Lung (tissue), 12 donors: Measurements from ENCODE around the gene CAMSAP3. TPM values are rescaled to one million over a fixed set of nuclear protein-coding genes. Genes with fewer than 3 reads are reported as not detected.

Experiments used
- ATAC-seq: fragments of 200-7000 bp; cut with Tn5 transposase; one replicate; pipeline ENCODE4 v1.9.1; 2020; ENCODE audit warnings: moderate number of reproducible peaks; ENCODE audit not compliant: insufficient read depth, low FRiP score
- DNase-seq, 3 donors: peaks; one replicate each; pipeline ENCODE4 v3.0.0-alpha.2; 2013 to 2017
- H3K27ac ChIP-seq, 2 donors: one replicate each; pipeline ENCODE4 v1.5.1; 2013; ENCODE audit warnings: mild to moderate bottlenecking in 2 of 2, moderate library complexity in 2 of 2, control low read depth in 1 of 2, inconsistent platforms in 1 of 2, low read depth in 1 of 2, low read length in 1 of 2
- H3K27me3 ChIP-seq, 3 donors: one replicate each; pipeline ENCODE4 v1.5.1; 2013; ENCODE audit warnings: low read length in 2 of 3; ENCODE audit not compliant: control insufficient read depth in 3 of 3, insufficient read depth in 3 of 3
- H3K36me3 ChIP-seq, 4 donors: one replicate each; pipeline ENCODE4 v1.5.1; 2013; ENCODE audit warnings: low read length in 4 of 4, mild to moderate bottlenecking in 1 of 4, moderate library complexity in 1 of 4; ENCODE audit not compliant: control insufficient read depth in 4 of 4, insufficient read depth in 4 of 4
- H3K4me1 ChIP-seq, 5 donors: one replicate each; pipeline ENCODE4 v1.5.1; 2013; ENCODE audit warnings: low read length in 5 of 5, mild to moderate bottlenecking in 2 of 5, moderate library complexity in 1 of 5; ENCODE audit not compliant: control insufficient read depth in 5 of 5, insufficient read depth in 5 of 5
- H3K4me3 ChIP-seq: one replicate; pipeline ENCODE4 v1.5.1; 2013; ENCODE audit warnings: mild to moderate bottlenecking, control low read depth, moderate library complexity
- H3K9ac ChIP-seq, 2 donors: one replicate each; pipeline ENCODE4 v1.5.1; 2013; ENCODE audit warnings: low read length in 2 of 2, control low read depth in 1 of 2; ENCODE audit not compliant: insufficient read depth in 1 of 2
- H3K9me3 ChIP-seq, 4 donors: one replicate each; pipeline ENCODE4 v1.5.1; 2013; ENCODE audit warnings: low read length in 3 of 4, mild to moderate bottlenecking in 1 of 4, moderate library complexity in 1 of 4; ENCODE audit not compliant: control insufficient read depth in 4 of 4, insufficient read depth in 3 of 4
- CTCF ChIP-seq: IDR thresholded peaks from 2 replicates; pipeline ENCODE4 v1.5.1; 2012; ENCODE audit warnings: mild to moderate bottlenecking; ENCODE audit errors: control extremely low read depth, extremely low read depth
- WGBS, 2 donors: extraction: QIAGEN DNeasy Blood & Tissue Kit; methylation state at CpG; one replicate each; pipeline ENCODE4 v1.1.7; 2013; 5-methylcytosine and 5-hydroxymethylcytosine counted together
- polyA plus RNA-seq, 2 donors: library from polyadenylated mRNA; stranded (reverse); fragments of 200-250 nt; gene quantifications; one replicate each; pipeline ENCODE4 v1.2.1, GENCODE V29; 2013
- total RNA-seq, 2 donors: library from RNA; depleted of rRNA in 1 of 2; stranded (reverse); fragments of >200 nt in 1 of 2; gene quantifications; one replicate each; pipeline ENCODE4 v1.2.1, GENCODE V29; 2014 to 2021
- donor health status: control.
- donor health status: control.
- donor health status: Bipolar disorder and iron deficiency.
- donor health status: healthy.
- donor health status: DM: yes; HTN: yes; CAD: no.

The CAMSAP3 gene
- total and polyA plus RNA-seq, 4 donors, result 9.2 to 30.4 (median 19.2) TPM

- 97% methylated on average over 54 of the region's 54 CpGs for WGBS, 2 donors
- H3K9ac ChIP-seq, result no peak overlapping the region
- peaks cover 0 to 3% (median 0%) of the 10 kb centered on the region in 4 donors for H3K9me3 ChIP-seq
- H3K27ac ChIP-seq, result no peak overlapping the region
- no peak overlapping the region for H3K4me3 ChIP-seq
- H3K36me3 ChIP-seq, result peaks cover 13 to 72% (median 30%) of the 10 kb centered on the region in 4 donors
- DNase-seq (no peak), ATAC-seq (no peak)
- no peaks in the 10 kb centered on the region for H3K27me3 ChIP-seq
- no peaks in the 10 kb centered on the region for H3K4me1 ChIP-seq
- no peak for TF ChIP-seq CTCF
Observed at GRCh38 chr19:7556696-7557315, 38.9 kb upstream of the CAMSAP3 start.

- DNase-seq, result no peak
- TF ChIP-seq CTCF, result no peak
- Histone ChIP-seq H3K4me3 (no peak overlapping the region), H3K36me3 (peaks cover 13 to 68% (median 27%) of the 10 kb centered on the region in 4 donors), H3K4me1 (no peaks in the 10 kb centered on the region), H3K27ac (no peak overlapping the region), H3K9me3 (peaks cover 0 to 3% (median 0%) of the 10 kb centered on the region in 4 donors), H3K27me3 (no peaks in the 10 kb centered on the region), H3K9ac (no peak overlapping the region)
- no peak for ATAC-seq
- WGBS, 2 donors, result 94 to 97% methylated on average over 18 of the region's 18 CpGs
Observed at GRCh38 chr19:7558667-7559066, 37.0 kb upstream of the CAMSAP3 start.

- no peak overlapping the region for H3K4me3 ChIP-seq
- no peak overlapping the region for H3K27ac ChIP-seq
- DNase-seq (no peak), ATAC-seq (no peak)
- no peaks in the 10 kb centered on the region for H3K27me3 ChIP-seq
- no peak overlapping the region for H3K9ac ChIP-seq
- TF ChIP-seq CTCF, result no peak
- H3K36me3 ChIP-seq, result peaks cover 13 to 64% (median 27%) of the 10 kb centered on the region in 4 donors
- WGBS, 2 donors, result 59 to 64% methylated on average over 4 of the region's 4 CpGs
- peaks cover 0 to 3% (median 0%) of the 10 kb centered on the region in 4 donors for H3K9me3 ChIP-seq
- H3K4me1 ChIP-seq, result no peaks in the 10 kb centered on the region
Observed at GRCh38 chr19:7559102-7559501, 36.6 kb upstream of the CAMSAP3 start.

- TF ChIP-seq CTCF, result no peak
- Histone ChIP-seq H3K9me3 (peaks cover 0 to 3% (median 0%) of the 10 kb centered on the region in 4 donors), H3K27ac (no peak overlapping the region), H3K27me3 (no peaks in the 10 kb centered on the region), H3K4me3 (no peak overlapping the region), H3K36me3 (peaks cover 12 to 53% (median 27%) of the 10 kb centered on the region in 4 donors), H3K9ac (no peak overlapping the region), H3K4me1 (no peaks in the 10 kb centered on the region)
- WGBS, 2 donors, result 96 to 97% methylated on average over 2 of the region's 2 CpGs
- DNase-seq (no peak), ATAC-seq (no peak)
Observed at GRCh38 chr19:7560255-7560654, 35.4 kb upstream of the CAMSAP3 start.
